PC-9 (cell line): ENCODE data around the gene OR4B1. TPM values are rescaled to one million over a fixed set of nuclear protein-coding genes. Genes with fewer than 3 reads are reported as not detected.
A peak's percentile ranks its signal among the peaks of the same experiment; 100 is the strongest.
"Not testable (repeated sequence)": the region's sequence is repeated elsewhere in the genome, so short reads cannot be mapped to it uniquely, and the experiment has no call there.

Experiments used
- BruUV-seq: library from RNA; stranded (reverse); fragments of 400-500 nt; replicated peaks from 2 replicates; lab custom pipeline; 2021; lab: Mats Ljungman, UMichigan
- CTCF ChIA-PET: fragments of 300-600 bp; sonication (Branson Sonifier 250); formaldehyde crosslinking; loops from one replicate; lab custom pipeline; 2022; ENCODE audit warnings: antibody characterized with exemption; lab: Charles Lee
- POLR2A ChIA-PET: fragments of 300-600 bp; sonication (Branson Sonifier 250); formaldehyde crosslinking; loops from one replicate; lab custom pipeline; 2022; ENCODE audit warnings: antibody characterized with exemption; ENCODE audit not compliant: unreplicated experiment; lab: Charles Lee
- DNase-seq, 2 experiments: peaks; one replicate each; pipeline versions ENCODE4 v3.0.0 to v3.0.0-alpha.2; 2015 to 2022; ENCODE audit warnings: mixed read lengths in 1 of 2
- H2AFZ ChIP-seq: fragments of 200-600 bp; sonication (generic); 2 replicates; pipeline ENCODE4 v1.8.1; 2017; ENCODE audit warnings: antibody characterized with exemption
- H3F3A ChIP-seq: fragments of 200-600 bp; sonication (generic); 2 replicates; pipeline ENCODE4 v1.8.1; 2017; ENCODE audit warnings: antibody characterized with exemption, mild to moderate bottlenecking, low read depth; ENCODE audit not compliant: insufficient read depth
- H3K27ac ChIP-seq: fragments of 200-600 bp; sonication (generic); 2 replicates; pipeline ENCODE4 v1.6.1; 2016; ENCODE audit warnings: mixed run types
- H3K27me3 ChIP-seq: fragments of 200-600 bp; sonication (generic); 2 replicates; pipeline ENCODE4 v1.6.1; 2016; ENCODE audit warnings: low read depth, mixed run types; ENCODE audit not compliant: insufficient read depth
- H3K36me3 ChIP-seq: fragments of 200-600 bp; sonication (generic); 2 replicates; pipeline ENCODE4 v1.6.1; 2016; ENCODE audit warnings: low read depth, mixed run types
- H3K4me1 ChIP-seq: fragments of 200-600 bp; sonication (generic); replicated peaks from 2 replicates; pipeline ENCODE4 v1.6.1; 2016; ENCODE audit warnings: mixed run types; ENCODE audit not compliant: insufficient read depth
- H3K4me2 ChIP-seq: fragments of 200-600 bp; sonication (generic); 2 replicates; pipeline ENCODE4 v1.6.1; 2017; ENCODE audit warnings: mixed run types
- H3K4me3 ChIP-seq: fragments of 200-600 bp; sonication (generic); 2 replicates; pipeline ENCODE4 v1.6.1; 2016; ENCODE audit warnings: mixed run types
- H3K79me2 ChIP-seq: fragments of 200-600 bp; sonication (generic); 2 replicates; pipeline ENCODE4 v1.6.1; 2017; ENCODE audit warnings: low read depth, mixed run types
- H3K9me2 ChIP-seq: fragments of 200-600 bp; sonication (generic); 2 replicates; pipeline ENCODE4 v1.8.1; 2017; ENCODE audit warnings: mild to moderate bottlenecking; ENCODE audit not compliant: insufficient read depth
- H3K9me3 ChIP-seq: fragments of 200-600 bp; sonication (generic); 2 replicates; pipeline ENCODE4 v1.8.1; 2016; ENCODE audit warnings: low read depth; ENCODE audit not compliant: insufficient read depth
- H4K20me1 ChIP-seq: fragments of 200-600 bp; sonication (generic); 2 replicates; pipeline ENCODE4 v1.8.1; 2017; ENCODE audit not compliant: insufficient read depth
- CTCF ChIP-seq: fragments of 200-600 bp; sonication (generic); conservative IDR thresholded peaks from 2 replicates; pipeline ENCODE4 v1.6.1; 2017; ENCODE audit warnings: mixed run types, antibody characterized with exemption, mild to moderate bottlenecking, moderate library complexity
- EZH2 ChIP-seq: fragments of 200-600 bp; sonication (generic); IDR thresholded peaks from 2 replicates; pipeline ENCODE4 v1.8.0; 2017; ENCODE audit warnings: antibody characterized with exemption, low read depth
- intact Hi-C: fragments of 100-400 bp; cut with micrococcal nuclease; formaldehyde crosslinking; loops from one replicate; pipeline ENCODE4 v1.10.0; 2022; ENCODE audit not compliant: unreplicated experiment
- total RNA-seq: library from RNA; stranded (reverse); gene quantifications from 2 replicates; pipeline ENCODE4 v1.2.3, GENCODE V29; 2021

Gene OR4B1
- total RNA-seq, 1 experiment from 2014 or later, result not detected

DNA sequence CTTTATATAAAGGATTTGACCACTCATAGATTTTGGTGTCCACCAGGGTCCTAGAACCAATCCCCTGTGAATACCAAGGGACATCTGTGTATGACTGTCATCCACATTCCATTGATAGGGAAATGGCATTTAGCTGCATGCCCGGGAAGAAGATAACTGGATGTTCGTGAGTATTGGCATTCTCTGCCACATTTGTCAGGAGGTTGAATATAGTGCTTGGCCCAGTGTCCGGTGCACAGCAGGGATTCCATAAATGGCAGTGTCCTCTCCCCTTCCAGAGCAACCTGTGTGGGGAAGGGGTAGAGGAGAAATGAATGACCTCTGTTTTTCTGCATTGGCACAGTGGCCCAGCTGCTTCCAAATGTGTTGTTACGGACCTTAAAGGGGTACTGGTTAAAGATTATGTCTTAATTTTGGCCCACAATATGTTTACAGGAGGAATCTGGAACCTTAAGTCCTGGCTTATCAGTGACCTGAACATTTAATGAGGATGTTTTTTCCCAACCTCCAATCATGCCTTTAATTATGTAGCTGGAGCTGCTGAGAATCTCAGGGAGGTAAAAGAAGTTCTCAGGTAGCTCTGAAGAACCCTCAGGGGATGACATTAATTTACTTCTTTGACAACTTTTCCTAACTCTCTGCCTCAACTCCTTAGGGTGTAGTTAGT lies 33.6 kb upstream of the OR4B1 start:
- no peaks in the 10 kb centered on the region for H3K36me3 ChIP-seq
- no peak overlapping the region for H2AFZ ChIP-seq
- H3K4me1 ChIP-seq, result no peaks in the 10 kb centered on the region
- H3K4me3 ChIP-seq, result no peak overlapping the region
- H4K20me1 ChIP-seq, result no peaks in the 10 kb centered on the region
- BruUV-seq, result no TSS peak
- no peaks in the 10 kb centered on the region for H3K9me3 ChIP-seq
- no peaks in the 10 kb centered on the region for H3K9me2 ChIP-seq
- intact Hi-C loops, result no loop called here
- TF ChIP-seq EZH2, result no peak
- TF ChIP-seq CTCF, result no peak
- no peak overlapping the region for H3K4me2 ChIP-seq
- ChIA-PET POLR2A (interaction anchor here (0.5 kb wide), 1 partner anchor 283 kb away, joined by 5 read pairs; no protein-coding TSS in a partner anchor), CTCF (no interaction called here)
- H3K27ac ChIP-seq, result no peak overlapping the region
- no peaks in the 10 kb centered on the region for H3K27me3 ChIP-seq
- no peaks in the 10 kb centered on the region for H3F3A ChIP-seq
- DNase-seq, result no peak
- no peaks in the 10 kb centered on the region for H3K79me2 ChIP-seq

DNA sequence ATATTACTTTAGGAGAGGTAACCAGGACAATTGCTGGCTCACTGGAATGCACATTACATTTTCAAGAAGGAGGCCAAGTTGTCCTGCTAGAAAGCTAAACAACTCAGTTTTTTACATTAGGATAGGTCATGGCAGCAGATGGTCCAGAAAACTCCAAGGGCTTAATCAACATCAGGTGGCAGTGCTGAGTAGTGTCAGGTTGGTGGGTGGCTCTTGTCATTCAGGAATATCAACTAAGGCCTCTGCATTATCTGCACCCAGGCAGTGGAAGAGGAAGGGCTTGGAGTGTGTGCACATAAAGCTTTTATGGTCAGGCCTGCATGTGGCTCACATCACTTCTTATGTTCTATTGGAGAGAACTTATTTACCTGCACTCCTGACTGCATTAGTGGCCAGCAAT lies 32.2 kb upstream of the OR4B1 start:
- Histone ChIP-seq H3K27me3 (no peaks in the 10 kb centered on the region), H3K4me1 (no peaks in the 10 kb centered on the region), H3K9me2 (no peaks in the 10 kb centered on the region), H2AFZ (no peak overlapping the region), H3K4me2 (no peak overlapping the region), H3K9me3 (no peaks in the 10 kb centered on the region), H3F3A (no peaks in the 10 kb centered on the region), H3K36me3 (no peaks in the 10 kb centered on the region), H3K27ac (no peak overlapping the region), H4K20me1 (no peaks in the 10 kb centered on the region), H3K79me2 (no peaks in the 10 kb centered on the region), H3K4me3 (no peak overlapping the region)
- BruUV-seq, result no TSS peak
- intact Hi-C loops, result no loop called here
- ChIA-PET CTCF (no interaction called here), POLR2A (no interaction called here)
- DNase-seq, result no peak
- TF ChIP-seq CTCF, result no peak
- TF ChIP-seq EZH2, result no peak

DNA sequence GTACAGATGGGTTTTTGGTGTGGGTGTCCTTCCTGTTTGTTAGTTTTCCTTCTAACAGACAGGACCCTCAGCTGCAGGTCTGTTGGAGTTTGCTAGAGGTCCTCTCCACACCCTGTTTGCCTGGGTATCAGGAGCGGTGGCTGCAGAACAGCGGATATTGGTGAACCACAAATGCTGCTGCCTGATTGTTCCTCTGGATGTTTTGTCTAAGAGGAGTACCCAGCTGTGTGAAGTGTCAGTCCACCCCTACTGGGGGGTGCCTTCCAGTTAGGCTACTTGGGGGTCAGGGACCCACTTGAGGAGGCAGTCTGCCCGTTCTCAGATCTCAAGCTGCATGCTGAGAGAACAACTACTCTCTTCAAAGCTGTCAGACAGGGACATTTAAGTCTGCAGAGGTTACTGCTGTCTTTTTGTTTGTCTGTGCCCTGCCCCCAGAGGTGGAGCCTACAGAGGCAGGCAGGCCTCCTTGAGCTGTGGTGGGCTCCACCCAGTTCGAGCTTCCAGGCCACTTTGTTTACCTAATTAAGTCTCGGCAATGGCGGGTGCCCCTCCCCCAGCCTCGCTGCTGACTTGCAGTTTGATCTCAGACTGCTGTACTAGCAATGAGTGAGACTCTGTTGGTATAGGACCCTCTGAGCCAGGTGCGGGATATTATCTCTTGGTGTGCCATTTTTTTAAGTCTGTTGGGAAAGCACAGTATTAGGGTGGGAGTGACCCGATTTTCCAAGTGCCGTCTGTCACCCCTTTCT lies 25.5 kb upstream of the OR4B1 start:
- peak in 1 of 2 experiments; percentile 9 for DNase-seq
- H3K27me3 ChIP-seq, intact Hi-C loops, H4K20me1 ChIP-seq, H3K4me1 ChIP-seq, H3K27ac ChIP-seq, H3K36me3 ChIP-seq, CTCF ChIA-PET, H3F3A ChIP-seq, BruUV-seq, POLR2A ChIA-PET, H3K79me2 ChIP-seq, H3K9me2 ChIP-seq: not testable (repeated sequence)
- H2AFZ ChIP-seq, result peak overlapping the region; percentile 45; the same call in 1 of the 2 replicates
- peaks cover 12% of the 10 kb centered on the region; the same call in 1 of the 2 replicates for H3K9me3 ChIP-seq
- peak overlapping the region; percentile 59 for H3K4me2 ChIP-seq
- peak overlapping the region; percentile 45; the same call in 1 of the 2 replicates for H3K4me3 ChIP-seq
